Hepatocyte (in vitro differentiated cells): ENCODE measurements around the gene RASAL1.

Source experiments
- CTCF ChIP-seq: fragments of 200-600 bp; sonication (generic); IDR thresholded peaks from 2 replicates; pipeline ENCODE4 v1.5.1; 2016; ENCODE audit warnings: antibody characterized with exemption, mild to moderate bottlenecking; ENCODE audit not compliant: poor library complexity
- EZH2 ChIP-seq: fragments of 200-600 bp; sonication (generic); IDR thresholded peaks from 2 replicates; pipeline ENCODE4 v1.6.1; 2016; ENCODE audit warnings: antibody characterized with exemption, mild to moderate bottlenecking, borderline replicate concordance
- EZH2phosphoT487 ChIP-seq: fragments of 200-600 bp; sonication (generic); IDR thresholded peaks from one replicate; pipeline ENCODE4 v1.6.1; 2018; ENCODE audit warnings: antibody characterized with exemption, mild to moderate bottlenecking, low read depth, moderate library complexity; ENCODE audit not compliant: unreplicated experiment, severe bottlenecking

GRCh38 chr12:113136990-113137511 is 1.5 kb upstream of the RASAL1 start:
- TF ChIP-seq CTCF (no peak), EZH2phosphoT487 (no peak), EZH2 (no peak)
